CD4-positive, alpha-beta memory T cell (primary cell): ENCODE results near the gene CANT1. TPM values are rescaled to one million over a fixed set of nuclear protein-coding genes. Genes with fewer than 3 reads are reported as not detected.

Experiments
- CTCF ChIA-PET: fragments of 350-600 bp; sonication (Branson Sonifier 250); formaldehyde crosslinking; loops from one replicate; lab custom pipeline; 2021; ENCODE audit warnings: inconsistent platforms; ENCODE audit not compliant: partially characterized antibody; lab: Charles Lee
- POLR2A ChIA-PET: fragments of 350-600 bp; sonication (Branson Sonifier 250); formaldehyde crosslinking; loops from one replicate; lab custom pipeline; 2021; ENCODE audit not compliant: partially characterized antibody; lab: Charles Lee
- DNase-seq, 5 donors: peaks; one replicate each; pipeline versions ENCODE4 v3.0.0 to v3.0.0-alpha.2; 2020 to 2022; ENCODE audit warnings: mixed read lengths in 1 of 5
- H3K27ac ChIP-seq: one replicate; pipeline ENCODE4 v1.7.0; 2013; ENCODE audit warnings: low read depth, low read length
- H3K27me3 ChIP-seq: 2 replicates; pipeline ENCODE4 v1.7.0; 2013; ENCODE audit warnings: mild to moderate bottlenecking, low read length, moderate library complexity; ENCODE audit not compliant: insufficient read depth
- H3K36me3 ChIP-seq: 2 replicates; pipeline ENCODE4 v1.7.0; 2013; ENCODE audit warnings: mild to moderate bottlenecking, low read length, moderate library complexity; ENCODE audit not compliant: insufficient read depth
- H3K4me1 ChIP-seq: 2 replicates; pipeline ENCODE4 v1.7.0; 2013; ENCODE audit warnings: mild to moderate bottlenecking, low read length, moderate library complexity; ENCODE audit not compliant: insufficient read depth
- H3K4me3 ChIP-seq, 2 donors: one replicate each; pipeline ENCODE4 v1.7.0; 2013; ENCODE audit warnings: low read length in 2 of 2, mild to moderate bottlenecking in 1 of 2
- H3K9me3 ChIP-seq, 2 donors: one replicate each; pipeline ENCODE4 v1.7.0; 2013; ENCODE audit warnings: low read length in 2 of 2, control low read depth in 1 of 2; ENCODE audit not compliant: control insufficient read depth in 1 of 2
- H3K27ac Mint-ChIP-seq, 7 donors: one replicate each; pipeline ENCODE4 v1.8.0; 2020 to 2021; ENCODE audit warnings: mixed read lengths in 7 of 7, mild to moderate bottlenecking in 6 of 7, inconsistent platforms in 3 of 7, moderate library complexity in 3 of 7
- H3K27me3 Mint-ChIP-seq, 2 donors: one replicate each; pipeline ENCODE4 v1.8.0; 2020 to 2021; ENCODE audit warnings: mixed read lengths in 2 of 2
- H3K36me3 Mint-ChIP-seq, 2 donors: one replicate each; pipeline ENCODE4 v1.8.0; 2020 to 2021; ENCODE audit warnings: mixed read lengths in 2 of 2, inconsistent platforms in 1 of 2, mild to moderate bottlenecking in 1 of 2
- H3K4me1 Mint-ChIP-seq, 4 donors: one replicate each; pipeline ENCODE4 v1.8.0; 2020 to 2021; ENCODE audit warnings: mixed read lengths in 4 of 4, mild to moderate bottlenecking in 1 of 4
- H3K4me3 Mint-ChIP-seq, 8 donors: one replicate each; pipeline ENCODE4 v1.8.0; 2020 to 2021; ENCODE audit warnings: mixed read lengths in 8 of 8, mild to moderate bottlenecking in 7 of 8, moderate library complexity in 6 of 8, inconsistent platforms in 3 of 8
- H3K9me3 Mint-ChIP-seq, 8 donors: one replicate each; pipeline ENCODE4 v1.8.0; 2020 to 2021; ENCODE audit warnings: mixed read lengths in 8 of 8, mild to moderate bottlenecking in 5 of 8, inconsistent platforms in 3 of 8, moderate library complexity in 1 of 8
- intact Hi-C: fragments of 100-400 bp; cut with micrococcal nuclease; formaldehyde crosslinking; loops from one replicate; pipeline ENCODE4 v1.15.1; 2023
- polyA plus RNA-seq, 2 donors: library from polyadenylated mRNA; unstranded; fragments of 300-500 nt; fragmentation: Illumina TruSeq; gene quantifications; one replicate each; pipeline ENCODE4 v1.2.3, GENCODE V29; 2021
- total RNA-seq, 2 experiments: library from RNA; stranded (reverse); gene quantifications; one replicate each; pipeline ENCODE4 v1.2.3, GENCODE V29; 2021

Gene CANT1
- total and polyA plus RNA-seq, 4 experiments from 2014 or later, result 7.2 to 59.4 (median 34.2) TPM

GRCh38 chr17:78958641-78959127, 50.9 kb downstream of the CANT1 start:
- POLR2A ChIA-PET, result no interaction called here
- intact Hi-C loops, result no loop called here
- no peaks in the 10 kb centered on the region for H3K36me3 Mint-ChIP-seq
- H3K27me3 Mint-ChIP-seq, result peaks cover 0 to 3% of the 10 kb centered on the region in 2 donors
- DNase-seq, result no peak
- H3K9me3 Mint-ChIP-seq, result no peaks in the 10 kb centered on the region
- H3K27ac Mint-ChIP-seq, result peak overlapping the region in 1 of 7 donors; percentile 9
- CTCF ChIA-PET, result no interaction called here
- no peaks in the 10 kb centered on the region for H3K36me3 ChIP-seq
- no peaks in the 10 kb centered on the region for H3K27me3 ChIP-seq
- H3K4me1 ChIP-seq, result no peaks in the 10 kb centered on the region
- H3K4me3 ChIP-seq, result no peak overlapping the region
- H3K4me3 Mint-ChIP-seq, result peak overlapping the region in 1 of 8 donors; percentile 9
- no peak overlapping the region for H3K27ac ChIP-seq
- H3K4me1 Mint-ChIP-seq, result no peaks in the 10 kb centered on the region
- no peaks in the 10 kb centered on the region for H3K9me3 ChIP-seq

DNA sequence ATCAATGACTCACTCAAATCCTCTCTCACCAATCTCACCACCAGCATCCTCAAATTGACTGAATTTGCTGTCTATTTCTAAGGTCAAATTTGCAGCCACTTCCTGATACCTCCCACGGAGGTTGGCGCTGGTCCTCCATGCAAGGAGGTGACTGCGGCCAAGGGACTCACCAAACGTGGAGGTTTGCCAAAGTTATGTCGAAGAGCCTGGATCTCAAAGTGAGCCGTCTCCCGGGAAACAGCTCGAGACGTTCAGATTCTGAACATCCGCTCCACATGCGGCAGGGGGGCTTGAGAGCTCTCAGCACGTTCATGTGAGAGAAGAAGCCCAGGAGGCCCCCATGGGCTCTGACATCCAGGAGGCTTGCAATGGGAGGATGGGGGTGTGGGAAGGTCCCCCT, 52.4 kb downstream of the CANT1 start:
- H3K4me3 Mint-ChIP-seq, result no peak overlapping the region
- no peaks in the 10 kb centered on the region for H3K36me3 ChIP-seq
- H3K4me1 Mint-ChIP-seq, result no peaks in the 10 kb centered on the region
- peaks cover 0 to 2% (median 0%) of the 10 kb centered on the region in 8 donors for H3K9me3 Mint-ChIP-seq
- no peaks in the 10 kb centered on the region for H3K36me3 Mint-ChIP-seq
- no peak overlapping the region for H3K27ac Mint-ChIP-seq
- POLR2A ChIA-PET, result no interaction called here
- H3K4me3 ChIP-seq, result no peak overlapping the region
- intact Hi-C loops, result no loop called here
- no peak for DNase-seq
- no peaks in the 10 kb centered on the region for H3K27me3 ChIP-seq
- H3K9me3 ChIP-seq, result no peaks in the 10 kb centered on the region
- no peak overlapping the region for H3K27ac ChIP-seq
- no peaks in the 10 kb centered on the region for H3K4me1 ChIP-seq
- H3K27me3 Mint-ChIP-seq, result peaks cover 3% of the 10 kb centered on the region in 2 donors
- CTCF ChIA-PET, result no interaction called here

GRCh38 chr17:78956254-78956653, 53.3 kb downstream of the CANT1 start:
- peaks cover 3% of the 10 kb centered on the region in 2 donors for H3K27me3 Mint-ChIP-seq
- H3K4me3 Mint-ChIP-seq, result no peak overlapping the region
- Histone ChIP-seq H3K4me3 (no peak overlapping the region), H3K36me3 (no peaks in the 10 kb centered on the region), H3K27ac (no peak overlapping the region), H3K4me1 (no peaks in the 10 kb centered on the region), H3K9me3 (no peaks in the 10 kb centered on the region), H3K27me3 (no peaks in the 10 kb centered on the region)
- no peaks in the 10 kb centered on the region for H3K36me3 Mint-ChIP-seq
- CTCF ChIA-PET, result no interaction called here
- peaks cover 0 to 6% (median 2%) of the 10 kb centered on the region in 8 donors for H3K9me3 Mint-ChIP-seq
- POLR2A ChIA-PET, result no interaction called here
- no peak overlapping the region for H3K27ac Mint-ChIP-seq
- H3K4me1 Mint-ChIP-seq, result no peaks in the 10 kb centered on the region
- intact Hi-C loops, result no loop called here
- DNase-seq, result no peak

- intact Hi-C loops, result no loop called here
- Histone ChIP-seq H3K36me3 (no peaks in the 10 kb centered on the region), H3K27me3 (no peaks in the 10 kb centered on the region), H3K4me3 (no peak overlapping the region), H3K27ac (no peak overlapping the region), H3K9me3 (peaks cover 0 to 6% of the 10 kb centered on the region in 2 donors), H3K4me1 (no peaks in the 10 kb centered on the region)
- no peak for DNase-seq
- no peaks in the 10 kb centered on the region for H3K4me1 Mint-ChIP-seq
- peaks cover 2 to 5% of the 10 kb centered on the region in 2 donors for H3K36me3 Mint-ChIP-seq
- H3K4me3 Mint-ChIP-seq, result no peak overlapping the region
- ChIA-PET POLR2A (no interaction called here), CTCF (no interaction called here)
- peaks cover 0 to 22% (median 15%) of the 10 kb centered on the region in 8 donors for H3K9me3 Mint-ChIP-seq
- H3K27me3 Mint-ChIP-seq, result peaks cover 3% of the 10 kb centered on the region in 2 donors
- no peak overlapping the region for H3K27ac Mint-ChIP-seq
These were observed 54.9 kb downstream of the CANT1 start for GRCh38 chr17:78954684-78955083.

DNA sequence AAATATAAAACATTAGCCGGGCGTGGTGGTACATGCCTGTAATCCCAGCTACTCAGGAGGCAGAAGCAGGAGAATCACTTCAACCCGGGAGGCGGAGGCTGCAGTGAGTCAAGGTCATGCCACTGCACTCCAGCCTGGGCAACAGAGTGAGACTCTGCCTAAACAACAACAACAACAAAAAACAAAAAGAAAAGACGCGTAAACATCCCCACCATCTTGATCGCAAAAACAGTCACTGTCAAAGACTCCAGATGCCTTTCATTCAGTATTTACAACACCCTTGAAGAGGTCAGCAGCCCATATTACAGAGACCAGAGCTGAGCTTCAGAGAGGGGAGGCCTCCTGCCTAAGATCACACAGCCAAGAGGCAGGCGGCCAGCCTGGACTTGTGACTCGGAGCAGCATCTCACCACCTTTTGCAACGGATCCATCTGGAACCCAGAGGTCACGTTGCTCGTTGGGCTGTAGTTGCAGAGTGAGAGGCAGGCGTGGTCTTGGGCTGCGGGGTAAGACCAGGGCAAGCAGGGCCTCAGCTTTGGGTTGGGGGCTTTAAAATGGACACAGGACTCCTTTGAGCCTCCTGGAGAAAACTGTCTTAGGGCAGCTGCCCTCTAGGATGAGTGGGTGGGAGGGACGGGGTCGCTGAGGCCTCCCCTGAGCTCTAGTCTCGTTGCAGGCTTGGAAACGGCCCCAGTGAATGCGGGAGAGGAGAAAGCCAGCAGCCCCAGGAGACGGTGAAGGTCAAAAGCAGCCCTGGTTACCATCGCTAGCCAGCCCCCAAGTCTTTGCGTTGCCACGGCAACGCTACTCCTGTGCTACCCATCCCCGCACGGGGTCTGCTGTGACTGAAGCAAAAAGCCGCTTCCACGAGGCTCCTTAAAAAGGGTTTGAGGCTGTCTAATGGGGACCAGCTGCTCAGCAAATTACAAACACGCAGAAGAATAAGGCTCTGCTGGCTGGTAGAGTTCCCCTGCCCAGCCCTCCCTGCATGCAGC, 55.9 kb downstream of the CANT1 start:
- H3K4me1 Mint-ChIP-seq, result no peaks in the 10 kb centered on the region
- peaks cover 0 to 6% of the 10 kb centered on the region in 2 donors for H3K9me3 ChIP-seq

DNA sequence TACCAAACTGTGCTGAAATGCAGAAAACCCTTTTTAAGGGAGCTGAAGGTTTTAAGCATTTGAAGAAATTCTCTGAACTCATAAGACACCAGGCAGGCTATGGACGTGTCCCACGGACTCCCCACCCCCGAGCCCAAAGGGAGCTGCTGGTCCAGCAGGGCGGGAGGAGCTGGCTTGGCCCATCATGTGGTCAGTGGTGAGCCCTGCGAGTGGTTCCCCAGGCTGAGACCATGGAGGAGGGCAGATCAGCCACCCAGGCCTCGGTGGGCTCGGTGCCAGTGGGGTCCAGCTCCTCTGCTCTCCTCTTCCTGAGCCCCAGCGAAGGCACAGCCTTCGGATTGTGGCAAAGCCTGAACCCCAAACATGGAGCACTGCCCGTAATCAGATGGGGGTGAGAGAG, 56.9 kb downstream of the CANT1 start:
- intact Hi-C loops, result no loop called here
- no peaks in the 10 kb centered on the region for H3K27me3 ChIP-seq
- no peak overlapping the region for H3K4me3 ChIP-seq
- H3K36me3 ChIP-seq, result no peaks in the 10 kb centered on the region
- no peaks in the 10 kb centered on the region for H3K4me1 ChIP-seq
- peaks cover 2 to 5% of the 10 kb centered on the region in 2 donors for H3K36me3 Mint-ChIP-seq
- DNase-seq, result no peak
- peaks cover 0 to 3% of the 10 kb centered on the region in 2 donors for H3K27me3 Mint-ChIP-seq
- no peak overlapping the region for H3K27ac Mint-ChIP-seq
- H3K4me3 Mint-ChIP-seq, result no peak overlapping the region
- no peaks in the 10 kb centered on the region for H3K4me1 Mint-ChIP-seq
- peaks cover 0 to 6% of the 10 kb centered on the region in 2 donors for H3K9me3 ChIP-seq
- ChIA-PET CTCF (interaction anchor here (1.1 to 2.5 kb wide), 3 partner anchors 18 to 87 kb away, joined by 3 to 5 read pairs (median 3); no protein-coding TSS in a partner anchor), POLR2A (no interaction called here)
- H3K9me3 Mint-ChIP-seq, result peaks cover 0 to 25% (median 19%) of the 10 kb centered on the region in 8 donors
- H3K27ac ChIP-seq, result no peak overlapping the region

More for the DNA sequence above, 55.9 kb downstream of the CANT1 start:
- Histone ChIP-seq H3K27me3 (no peaks in the 10 kb centered on the region), H3K36me3 (no peaks in the 10 kb centered on the region), H3K4me1 (no peaks in the 10 kb centered on the region), H3K27ac (no peak overlapping the region), H3K4me3 (no peak overlapping the region)
- peaks cover 0 to 3% of the 10 kb centered on the region in 2 donors for H3K27me3 Mint-ChIP-seq
- intact Hi-C loops, result no loop called here
- ChIA-PET CTCF (interaction anchor here (1.1 to 2.5 kb wide), 2 partner anchors 17 to 18 kb away, joined by 3 to 5 read pairs; no protein-coding TSS in a partner anchor), POLR2A (no interaction called here)
- no peak for DNase-seq
- peaks cover 0 to 25% (median 19%) of the 10 kb centered on the region in 8 donors for H3K9me3 Mint-ChIP-seq
- no peak overlapping the region for H3K27ac Mint-ChIP-seq
- H3K36me3 Mint-ChIP-seq, result peaks cover 2 to 5% of the 10 kb centered on the region in 2 donors
- no peak overlapping the region for H3K4me3 Mint-ChIP-seq

DNA sequence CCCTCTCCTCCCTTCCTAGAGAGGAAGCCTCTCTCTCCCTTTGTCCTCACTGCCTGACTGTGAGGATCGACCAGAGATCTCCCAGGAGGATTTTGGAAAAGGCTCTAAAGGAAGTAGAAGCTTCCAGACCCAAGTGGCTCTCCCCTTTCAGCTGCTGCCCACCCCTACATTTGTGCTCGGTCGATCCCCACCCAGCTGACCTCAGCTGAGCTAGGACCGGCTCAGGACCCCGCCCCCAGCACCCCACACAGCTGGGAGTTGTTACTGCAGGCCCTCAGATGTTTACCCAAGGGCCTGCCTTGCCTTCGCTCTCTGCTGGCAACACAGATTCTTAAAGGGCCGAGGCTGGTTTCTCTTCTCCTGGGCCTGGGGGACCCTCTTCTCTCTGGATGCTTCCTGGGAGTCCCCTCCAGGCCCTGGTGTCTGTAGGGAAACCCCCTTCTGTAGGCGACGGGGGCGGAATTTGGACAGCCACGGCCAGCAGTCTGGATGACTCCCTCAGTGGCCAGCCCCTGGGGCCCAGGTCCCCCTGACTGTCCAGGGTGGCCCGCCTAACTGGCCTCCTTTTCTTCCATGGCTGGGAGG, 57.5 kb downstream of the CANT1 start:
- Histone ChIP-seq H3K36me3 (no peaks in the 10 kb centered on the region), H3K4me3 (no peak overlapping the region), H3K27me3 (no peaks in the 10 kb centered on the region), H3K27ac (no peak overlapping the region), H3K9me3 (peaks cover 0 to 6% of the 10 kb centered on the region in 2 donors), H3K4me1 (no peaks in the 10 kb centered on the region)
- Mint-ChIP-seq H3K9me3 (peaks cover 0 to 25% (median 19%) of the 10 kb centered on the region in 8 donors), H3K36me3 (peaks cover 2 to 5% of the 10 kb centered on the region in 2 donors), H3K27me3 (peaks cover 0 to 3% of the 10 kb centered on the region in 2 donors), H3K4me3 (no peak overlapping the region), H3K4me1 (no peaks in the 10 kb centered on the region), H3K27ac (no peak overlapping the region)
- intact Hi-C loops, result no loop called here
- CTCF ChIA-PET, result interaction anchor here (1.4 to 2.5 kb wide), 2 partner anchors 20 to 86 kb away, joined by 3 to 5 read pairs; no protein-coding TSS in a partner anchor
- no peak for DNase-seq
- POLR2A ChIA-PET, result no interaction called here
